Keratinocyte (primary cell): ENCODE measurements around the gene PLTP. TPM values are rescaled to one million over a fixed set of nuclear protein-coding genes. Genes with fewer than 3 reads are reported as not detected.

Experiments used
- DNase-seq: peaks from one replicate; pipeline ENCODE4 v3.0.0-alpha.2; 2011; ENCODE audit warnings: low read depth, missing footprints, low spot score
- FAIRE-seq: peaks from 2 replicates; lab custom pipeline; 2011; peaks lifted over from hg19 to GRCh38; lab: Jason Lieb, UNC
- H2AFZ ChIP-seq: 2 replicates; pipeline ENCODE4 v1.6.0; 2012; ENCODE audit warnings: low read length, control low read depth, inconsistent platforms; ENCODE audit not compliant: control insufficient read depth
- H3K27ac ChIP-seq: 2 replicates; pipeline ENCODE4 v1.5.1; 2011; ENCODE audit warnings: low read length; ENCODE audit not compliant: control insufficient read depth, insufficient read depth
- H3K27me3 ChIP-seq: 3 replicates; pipeline ENCODE4 v1.6.0; 2011; ENCODE audit warnings: low read length; ENCODE audit not compliant: control insufficient read depth, insufficient read depth; ENCODE audit errors: extremely low read depth
- H3K36me3 ChIP-seq, 2 experiments: 2 replicates in 1 of 2; 3 replicates in 1 of 2; pipeline ENCODE4 v1.5.1; 2011; ENCODE audit warnings: low read length in 2 of 2, mild to moderate bottlenecking in 1 of 2; ENCODE audit not compliant: control insufficient read depth in 2 of 2, insufficient read depth in 2 of 2; ENCODE audit errors: extremely low read depth in 1 of 2
- H3K4me1 ChIP-seq: 3 replicates; pipeline ENCODE4 v1.5.1; 2011; ENCODE audit warnings: low read length; ENCODE audit not compliant: control insufficient read depth, insufficient read depth; ENCODE audit errors: extremely low read depth
- H3K4me2 ChIP-seq: 3 replicates; pipeline ENCODE4 v1.6.0; 2011; ENCODE audit warnings: low read depth, low read length; ENCODE audit not compliant: control insufficient read depth, insufficient read depth; ENCODE audit errors: extremely low read depth
- H3K4me3 ChIP-seq, 3 experiments: fragments of 200-600 bp in 1 of 3; sonication (generic) in 1 of 3; 2 replicates in 2 of 3; 3 replicates in 1 of 3; pipeline ENCODE4 v1.5.1; 2011 to 2016; ENCODE audit warnings: low read length in 3 of 3, mild to moderate bottlenecking in 3 of 3, control low read depth in 2 of 3, inconsistent platforms in 1 of 3, low read depth in 1 of 3, mixed read lengths in 1 of 3, mixed run types in 1 of 3, moderate library complexity in 1 of 3; ENCODE audit not compliant: control insufficient read depth in 2 of 3, insufficient read depth in 2 of 3; ENCODE audit errors: extremely low read depth in 1 of 3
- H3K79me2 ChIP-seq: 2 replicates; pipeline ENCODE4 v1.6.0; 2012; ENCODE audit warnings: low read length; ENCODE audit not compliant: control insufficient read depth, insufficient read depth
- H3K9ac ChIP-seq: 3 replicates; pipeline ENCODE4 v1.6.0; 2011; ENCODE audit warnings: low read length; ENCODE audit not compliant: control insufficient read depth, insufficient read depth; ENCODE audit errors: extremely low read depth
- H3K9me1 ChIP-seq: 3 replicates; pipeline ENCODE4 v1.6.0; 2011; ENCODE audit warnings: low read length; ENCODE audit not compliant: control insufficient read depth, insufficient read depth; ENCODE audit errors: extremely low read depth
- H3K9me3 ChIP-seq: 2 replicates; pipeline ENCODE4 v1.5.1; 2012; ENCODE audit warnings: low read depth, low read length; ENCODE audit not compliant: control insufficient read depth
- H4K20me1 ChIP-seq: 3 replicates; pipeline ENCODE4 v1.6.0; 2011; ENCODE audit warnings: low read length; ENCODE audit not compliant: control insufficient read depth, insufficient read depth; ENCODE audit errors: extremely low read depth
- CTCF ChIP-seq, 3 experiments: IDR thresholded peaks in 1 of 3; conservative IDR thresholded peaks in 1 of 3; optimal IDR thresholded peaks in 1 of 3; 2 replicates in 2 of 3; 3 replicates in 1 of 3; pipeline versions ENCODE3 to v1.5.1; 2011; ENCODE audit warnings: low read length in 3 of 3, mild to moderate bottlenecking in 3 of 3, moderate library complexity in 2 of 3, control low read depth in 1 of 3, inconsistent platforms in 1 of 3; ENCODE audit not compliant: insufficient read depth in 2 of 3; ENCODE audit errors: extremely low read depth in 1 of 3
- EZH2 ChIP-seq: IDR thresholded peaks from one replicate; pipeline ENCODE4 v1.6.1; 2012; ENCODE audit warnings: inconsistent platforms, mild to moderate bottlenecking, low read length, moderate library complexity
- dilution Hi-C: fragments of 300-500 bp; cut with MboI; formaldehyde crosslinking; loops from one replicate; pipeline ENCODE4 v1.7.0; 2020; ENCODE audit warnings: low sequenced_read_pairs; ENCODE audit not compliant: extremely low pct_ligation_motif_present
- polyA plus RNA-seq, 5 experiments: library from polyadenylated mRNA; depleted of rRNA in 3 of 5; stranded (reverse) in 3 of 5; stranded (forward) in 1 of 5; unstranded in 1 of 5; fragments of >200 nt; gene quantifications; 1 replicate in 1 of 5; 2 replicates in 3 of 5; 3 replicates in 1 of 5; pipeline versions ENCODE4 v1.2.1 to v1.2.3, GENCODE V29; 2011 to 2012; ENCODE audit warnings: missing spikeins in 2 of 5, low read depth in 1 of 5, low replicate concordance in 1 of 5

PLTP gene
- polyA plus RNA-seq, 1 donor (not counting 4 experiments of a cell fraction or from before 2014, with no cell fraction given): 26.3 TPM

DNA sequence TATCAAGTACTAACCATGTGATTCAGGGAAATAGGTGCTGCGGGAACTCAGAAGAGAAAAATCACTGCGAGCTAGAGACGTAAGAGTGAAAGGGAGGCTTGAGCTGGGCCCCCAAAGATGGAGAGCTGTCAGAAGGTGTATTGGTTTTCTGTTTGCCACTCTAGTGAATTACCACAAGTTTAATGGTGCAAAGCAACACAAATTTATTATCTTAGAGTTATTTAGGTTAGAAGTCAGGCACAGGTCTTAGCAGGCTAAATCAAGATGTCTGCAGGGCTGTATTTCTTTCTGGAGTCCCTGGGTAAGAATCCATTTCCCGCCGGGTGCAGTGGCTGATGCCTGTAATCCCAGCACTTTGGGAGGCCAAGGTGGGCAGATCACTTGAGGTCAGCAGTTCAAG lies 52.0 kb downstream of the PLTP start:
- peaks cover 2% of the 10 kb centered on the region for H3K9me1 ChIP-seq
- no peak for FAIRE-seq
- H3K4me2 ChIP-seq: no peak overlapping the region
- no peaks in the 10 kb centered on the region for H4K20me1 ChIP-seq
- H3K27ac ChIP-seq: no peak overlapping the region
- no peaks in the 10 kb centered on the region for H3K27me3 ChIP-seq
- no peak overlapping the region for H3K4me3 ChIP-seq
- peaks cover 17% of the 10 kb centered on the region for H3K79me2 ChIP-seq
- no peak overlapping the region for H3K9ac ChIP-seq
- DNase-seq: no peak
- dilution Hi-C loops: no loop called here
- H2AFZ ChIP-seq: no peak overlapping the region
- H3K36me3 ChIP-seq: no peaks in the 10 kb centered on the region
- H3K4me1 ChIP-seq: peaks cover 14% of the 10 kb centered on the region
- no peaks in the 10 kb centered on the region for H3K9me3 ChIP-seq
- TF ChIP-seq CTCF (optimal IDR thresholded peaks at IDR 0.05 in 1 of 3, IDR thresholded peaks at IDR 0.05 in 1 of 3, conservative IDR thresholded peaks at IDR 0.05 in 1 of 3; ENCODE audit: extremely low read depth in 1 of 3, insufficient read depth in 2 of 3, low read length in 3 of 3): no peak
- no peak for TF ChIP-seq EZH2

GRCh38 chr20:45857882-45858216 lies 54.1 kb downstream of the PLTP start:
- peaks cover 14% of the 10 kb centered on the region for H3K4me1 ChIP-seq
- no peaks in the 10 kb centered on the region for H3K9me3 ChIP-seq
- H3K79me2 ChIP-seq: peaks cover 18% of the 10 kb centered on the region
- H3K36me3 ChIP-seq: no peaks in the 10 kb centered on the region
- peak overlapping the region; percentile 82 for H3K9ac ChIP-seq
- peak overlapping the region; percentile 87 for H2AFZ ChIP-seq
- no peaks in the 10 kb centered on the region for H3K9me1 ChIP-seq
- peak overlapping the region; percentile 77 to 98 (median 93) for H3K4me3 ChIP-seq
- H3K27me3 ChIP-seq: no peaks in the 10 kb centered on the region
- H3K27ac ChIP-seq: peak overlapping the region; percentile 43
- H3K4me2 ChIP-seq: peak overlapping the region; percentile 99
- FAIRE-seq (no peak), DNase-seq (no peak)
- TF ChIP-seq EZH2 (no peak), CTCF (optimal IDR thresholded peaks at IDR 0.05 in 1 of 3, IDR thresholded peaks at IDR 0.05 in 1 of 3, conservative IDR thresholded peaks at IDR 0.05 in 1 of 3; ENCODE audit: extremely low read depth in 1 of 3, insufficient read depth in 2 of 3, low read length in 3 of 3) (no peak)
- dilution Hi-C loops: no loop called here
- no peaks in the 10 kb centered on the region for H4K20me1 ChIP-seq
